GM19372 (cell line): ENCODE measurements around the gene ZNF750.

ENCODE experiments used
- ATAC-seq: cut with Tn5 transposase; IDR thresholded peaks from one replicate; pipeline ENCODE4 v1.9.1; 2021; ENCODE audit warnings: mild to moderate bottlenecking, low read depth, moderate library complexity; ENCODE audit not compliant: unreplicated experiment

Gene ZNF750

DNA sequence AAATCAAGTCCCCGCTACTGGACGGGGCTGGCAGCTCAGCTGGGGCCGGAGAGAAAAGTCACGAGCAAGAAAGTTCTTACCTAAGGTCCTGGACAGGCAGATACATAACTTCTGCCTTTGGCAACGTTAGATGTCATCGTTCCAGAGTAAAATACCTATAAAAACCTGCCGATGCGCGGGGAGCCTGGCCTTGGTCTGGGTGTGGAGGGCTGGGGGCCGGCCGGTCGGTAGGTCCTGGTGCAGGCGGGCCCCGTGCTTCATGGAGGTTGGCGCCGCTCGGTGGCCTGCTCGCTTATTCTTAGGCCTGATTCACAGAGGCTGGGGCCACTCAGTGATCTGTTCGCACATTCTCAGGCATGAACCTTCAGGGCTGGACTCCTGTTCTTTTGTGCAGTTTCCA, 33.7 kb upstream of the ZNF750 start:
- no peak for ATAC-seq

DNA sequence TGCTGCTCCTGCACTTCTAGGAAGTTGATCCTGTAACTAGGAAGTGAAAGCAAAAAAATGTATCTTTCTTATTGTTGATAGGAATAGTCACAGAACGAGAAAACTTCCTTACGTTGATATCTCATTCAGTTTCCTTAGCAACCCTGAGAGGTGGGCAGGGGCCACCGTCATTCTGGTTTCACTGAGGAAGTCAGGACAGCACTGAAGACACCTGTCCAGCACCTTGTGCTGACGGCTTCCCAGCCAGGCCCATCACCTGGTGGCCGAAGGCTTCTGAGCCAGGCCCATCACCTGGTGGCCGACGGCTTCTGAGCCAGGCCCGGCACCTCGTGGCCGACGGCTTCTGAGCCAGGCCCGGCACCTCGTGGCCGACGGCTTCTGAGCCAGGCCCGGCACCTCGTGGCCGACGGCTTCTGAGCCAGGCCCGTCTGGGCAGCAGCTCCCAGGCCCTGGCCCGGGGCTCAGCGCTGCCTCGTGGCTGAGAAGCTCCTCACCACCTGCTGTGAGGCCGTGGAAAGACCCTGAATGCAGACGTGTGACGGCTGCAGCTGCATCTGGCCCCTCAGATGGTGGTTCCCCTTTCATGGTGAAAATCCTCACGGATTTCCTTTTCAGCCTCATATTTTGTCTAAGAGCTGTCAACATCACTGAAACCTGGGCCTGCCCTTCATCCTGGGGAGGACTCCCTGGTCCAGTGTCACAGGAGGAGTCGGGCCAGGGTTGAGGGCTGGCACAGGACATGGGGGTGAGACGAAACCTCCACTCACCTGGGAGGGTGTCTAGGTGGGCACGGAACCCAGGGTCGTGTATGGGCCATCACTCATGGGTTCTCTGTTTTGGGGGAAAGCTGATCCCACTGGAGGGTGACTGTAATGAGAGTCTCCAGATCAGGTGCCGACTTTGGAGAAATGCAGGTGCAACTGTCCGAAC, 33.0 kb upstream of the ZNF750 start:
- ATAC-seq: no peak

DNA sequence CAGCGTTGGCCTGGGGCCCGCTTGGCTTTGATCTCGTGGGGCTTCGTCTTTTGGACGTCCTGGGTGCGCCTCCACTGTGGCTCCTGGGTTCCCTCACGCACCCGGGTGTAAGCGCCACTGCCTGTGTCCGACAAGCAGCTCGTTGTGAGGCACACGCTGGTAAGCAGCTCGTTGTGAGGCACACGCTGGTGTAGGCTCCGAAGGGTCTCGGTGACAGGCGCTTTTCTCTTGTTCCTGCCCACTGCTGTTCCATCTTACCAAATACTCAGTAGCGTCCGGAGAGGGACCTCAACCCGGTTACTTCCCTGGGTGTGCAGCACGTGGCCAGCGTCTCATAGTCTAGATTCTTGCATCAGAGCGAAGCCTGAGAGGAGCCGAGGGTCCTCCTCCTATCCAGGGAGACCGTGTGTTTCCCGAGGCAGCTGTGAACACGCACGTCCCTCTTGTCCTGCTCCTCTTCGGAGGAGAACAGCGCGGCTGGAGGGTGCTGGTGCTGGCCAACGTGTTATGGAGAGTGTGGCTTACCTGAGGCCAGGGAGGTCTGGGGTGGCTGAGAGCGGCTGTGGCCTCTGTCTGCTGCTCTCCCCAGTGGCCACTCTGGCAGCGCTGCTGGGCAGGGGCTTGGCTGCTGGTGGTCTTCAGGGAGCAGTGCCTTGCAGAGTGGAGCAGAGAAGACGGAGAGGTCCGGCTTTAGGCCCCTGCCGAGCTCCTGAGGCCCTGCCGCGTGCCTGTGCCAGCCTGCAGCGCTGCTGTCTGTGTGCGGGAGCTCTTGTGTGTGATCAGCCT, 32.1 kb upstream of the ZNF750 start:
- ATAC-seq: no peak

DNA sequence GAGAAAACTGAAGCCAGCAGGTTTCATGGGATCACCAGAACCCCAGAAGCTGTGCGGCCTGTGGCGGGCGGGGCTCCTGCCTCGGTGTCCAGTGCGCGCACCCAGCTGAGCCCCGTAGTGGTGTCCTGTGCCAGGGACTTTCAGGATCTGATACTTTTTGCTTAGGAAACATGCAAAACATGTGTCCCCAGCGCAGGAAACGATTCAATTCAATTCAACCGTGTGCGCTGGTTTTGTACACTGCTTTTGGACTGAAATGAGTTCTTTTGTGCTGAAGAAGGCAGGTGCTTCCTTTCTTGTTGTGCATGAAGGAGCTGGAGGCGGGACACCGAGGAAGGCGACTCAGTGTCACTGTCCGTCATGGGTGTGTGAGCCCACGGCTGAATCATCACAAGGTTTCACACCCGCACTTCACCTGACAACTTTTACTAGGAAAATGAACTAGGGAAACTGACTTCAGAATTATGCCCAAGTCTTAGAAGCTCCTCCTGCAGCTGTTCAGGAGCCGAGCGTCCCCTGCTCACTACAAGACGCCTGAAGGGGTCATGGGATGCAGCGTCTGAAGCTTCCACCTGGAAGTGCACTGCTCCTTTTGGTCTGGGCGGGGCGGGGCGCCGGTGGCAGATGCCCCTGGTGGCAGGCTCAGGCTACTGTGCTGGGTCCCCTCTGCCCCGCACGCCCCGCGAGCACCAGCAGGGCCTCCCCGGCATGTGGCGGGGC, 31.4 kb upstream of the ZNF750 start:
- ATAC-seq: no peak

DNA sequence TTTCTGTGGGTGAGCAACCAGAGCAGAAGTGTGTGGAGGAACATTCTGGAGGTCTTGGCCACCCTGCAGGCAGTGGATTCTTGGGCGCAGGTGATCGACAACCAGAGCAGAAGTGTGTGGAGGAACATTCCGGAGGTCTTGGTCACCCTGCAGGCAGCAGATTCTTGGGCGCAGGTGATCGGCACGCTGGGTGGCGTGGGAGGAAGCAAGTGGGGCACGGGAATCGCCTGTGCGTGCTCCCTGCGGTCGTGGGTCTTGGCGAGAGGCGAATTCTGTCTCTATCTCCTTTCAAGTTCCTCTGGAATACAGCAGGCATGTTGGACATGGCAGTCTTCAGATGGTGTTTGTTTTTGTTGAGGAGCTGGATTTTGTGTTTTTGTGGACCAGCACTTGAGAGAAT, 30.7 kb upstream of the ZNF750 start:
- no peak for ATAC-seq

DNA sequence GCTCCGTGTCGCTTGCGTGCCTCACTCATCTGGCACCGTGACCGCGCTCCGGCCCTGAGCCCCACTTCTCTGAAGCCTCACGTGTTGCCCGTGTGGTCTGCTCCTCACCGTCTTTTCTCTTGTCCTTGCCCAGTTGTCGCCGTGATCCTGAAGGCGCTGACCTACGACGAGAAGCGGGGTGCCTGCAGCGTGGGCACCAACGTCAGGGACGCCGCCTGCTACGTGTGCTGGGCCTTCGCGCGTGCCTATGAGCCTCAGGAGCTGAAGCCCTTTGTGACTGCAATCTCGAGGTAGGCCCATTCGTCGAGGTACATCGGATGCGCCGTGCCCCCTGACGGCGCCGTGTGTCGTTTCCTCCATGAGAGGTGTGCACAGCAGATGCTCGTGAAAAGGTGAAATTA, 30.3 kb upstream of the ZNF750 start:
- no peak for ATAC-seq

DNA sequence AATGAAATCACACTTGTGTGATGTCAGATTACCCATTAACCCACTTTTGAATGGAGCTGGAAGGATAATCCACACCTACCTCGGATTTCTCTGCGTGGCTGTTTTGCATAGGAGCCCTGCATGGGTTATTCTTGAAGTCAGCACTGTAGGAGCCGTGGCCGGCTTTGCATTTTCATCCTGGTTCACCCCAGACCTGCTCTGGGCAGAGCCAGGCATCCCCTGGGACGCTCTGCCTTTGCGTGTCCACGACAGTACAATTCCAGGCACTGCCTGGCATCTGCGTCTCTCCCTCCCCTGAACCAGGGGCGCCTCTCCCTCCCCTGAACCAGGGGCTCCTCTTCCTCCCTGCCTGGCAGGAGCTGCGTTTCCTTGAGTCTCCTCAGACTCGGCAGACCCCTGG, 29.7 kb upstream of the ZNF750 start:
- ATAC-seq: no peak

DNA sequence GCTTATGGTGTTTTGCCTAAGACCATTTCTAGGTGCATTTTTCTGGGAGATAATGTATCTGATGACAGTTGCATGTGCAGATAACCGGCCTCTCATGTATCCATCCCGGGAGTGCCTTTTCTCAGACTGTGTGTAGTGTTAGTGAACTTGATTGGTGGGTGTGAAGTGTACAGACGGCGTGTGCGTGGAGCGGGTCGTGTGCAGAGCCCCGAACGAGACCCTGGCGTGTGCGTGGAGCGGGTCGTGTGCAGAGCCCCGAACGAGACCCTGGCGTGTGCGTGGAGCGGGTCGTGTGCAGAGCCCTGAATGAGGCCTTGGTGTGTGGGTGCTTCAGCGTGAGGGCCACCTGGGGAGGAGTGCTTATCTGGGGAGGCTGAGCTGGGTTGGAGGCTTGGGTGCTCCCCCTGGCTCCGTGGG, 28.9 kb upstream of the ZNF750 start:
- ATAC-seq: no peak

DNA sequence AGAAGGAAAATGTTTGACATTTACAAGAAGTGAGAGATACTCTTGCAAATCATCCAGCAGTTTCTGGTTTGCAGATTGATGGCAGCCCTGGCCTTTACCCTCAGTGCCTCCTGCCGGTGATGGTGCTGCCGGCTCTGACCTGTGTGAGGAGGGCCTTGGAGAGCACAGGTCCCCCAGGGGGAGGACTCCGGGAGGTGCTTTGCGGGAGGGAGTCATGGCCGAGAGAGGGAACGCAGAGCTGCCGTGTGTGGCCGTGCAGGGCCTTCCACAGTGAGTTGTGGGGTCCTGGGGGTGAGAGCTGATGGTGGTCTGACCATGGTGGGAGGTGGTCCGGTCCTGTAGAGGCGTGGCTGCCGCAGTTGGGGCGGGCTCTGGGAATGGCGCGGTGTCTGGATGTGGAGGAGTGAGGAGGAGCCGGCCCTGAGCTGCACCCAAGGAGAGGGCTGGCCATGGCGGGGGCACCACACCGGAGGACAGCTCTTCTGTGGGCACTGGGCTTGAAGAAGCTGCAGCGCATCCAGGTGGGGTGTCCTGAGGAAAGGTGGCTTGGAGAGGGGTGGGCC, 28.0 kb upstream of the ZNF750 start:
- ATAC-seq: no peak

DNA sequence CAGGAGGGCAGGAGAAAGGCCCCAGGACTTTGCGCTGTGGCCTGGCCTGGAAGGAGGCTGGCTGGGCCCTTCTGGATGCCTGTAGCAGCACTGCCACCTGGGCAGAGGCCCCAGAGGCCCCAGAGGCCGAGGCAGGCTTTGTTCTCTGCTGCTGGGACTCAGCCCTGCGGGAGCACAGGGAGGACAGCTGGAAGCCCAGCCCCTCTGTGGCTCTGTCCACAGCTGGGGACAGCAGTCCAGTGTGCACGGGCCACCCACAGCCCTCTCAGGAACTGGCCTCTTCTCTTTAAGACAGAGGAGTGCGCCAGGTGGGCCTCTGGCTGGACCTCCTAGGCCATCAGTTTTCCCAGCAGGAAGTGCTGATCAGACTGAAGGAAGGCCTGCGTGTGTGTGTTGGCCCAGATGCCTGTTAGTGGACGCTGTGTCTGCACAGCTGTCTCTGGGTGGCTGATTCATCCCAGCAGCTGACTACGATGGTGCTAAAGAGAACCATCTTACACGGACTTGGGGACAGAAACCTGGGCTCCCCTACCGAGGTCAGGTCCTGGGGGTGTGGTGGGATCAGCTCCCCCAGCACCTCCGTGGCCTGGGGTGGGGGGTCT, 26.9 kb upstream of the ZNF750 start:
- no peak for ATAC-seq

DNA sequence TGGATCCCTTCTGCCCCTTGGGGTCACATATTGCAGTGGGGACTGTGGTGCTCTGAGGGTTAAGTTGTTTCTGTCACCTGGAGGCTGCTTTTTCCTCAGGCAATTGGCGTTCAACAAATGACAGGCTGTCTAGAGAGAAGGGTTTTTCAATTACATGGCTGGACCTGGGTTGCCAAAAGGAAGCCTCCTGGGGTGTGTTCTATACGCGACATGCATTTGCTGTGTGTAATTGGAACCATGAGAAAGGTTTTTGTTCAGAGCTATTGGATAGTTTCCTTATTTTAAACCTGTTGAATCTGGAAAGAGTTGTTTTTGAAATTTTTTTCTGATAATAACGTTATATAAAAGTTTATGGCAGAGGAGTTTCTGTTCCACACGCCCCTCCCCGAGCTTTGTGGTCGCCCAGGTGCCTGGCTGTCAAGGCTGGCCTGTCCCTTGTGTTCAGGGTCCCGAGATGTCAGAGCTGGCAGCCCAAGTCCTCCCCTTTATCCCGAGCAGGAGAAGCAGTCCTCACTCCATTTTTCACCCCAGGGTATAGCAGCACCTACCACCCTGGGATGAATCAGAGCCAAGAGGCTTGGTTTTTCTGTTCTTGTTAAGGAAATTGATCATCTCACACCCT, 26.1 kb upstream of the ZNF750 start:
- no peak for ATAC-seq

DNA sequence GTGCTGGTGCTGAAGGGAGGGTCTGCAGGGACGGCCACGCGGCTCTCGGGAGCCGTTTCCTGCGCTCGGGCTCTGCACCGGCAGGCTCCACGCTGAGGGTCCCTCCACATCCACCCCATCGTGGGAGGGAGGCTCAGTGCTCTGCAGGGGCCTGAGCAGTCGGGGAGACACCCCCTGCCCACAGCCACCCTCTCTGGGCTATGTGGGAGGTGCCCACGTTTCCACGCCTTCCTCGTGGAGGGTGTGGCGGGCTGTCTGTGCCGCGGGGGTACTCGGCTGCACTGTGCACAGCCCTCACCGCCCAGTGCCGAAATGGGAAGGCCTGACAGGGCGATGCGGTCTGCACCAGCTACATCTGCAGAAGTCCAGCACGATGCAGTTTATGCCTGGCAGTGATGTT, 25.5 kb upstream of the ZNF750 start:
- no peak for ATAC-seq

DNA sequence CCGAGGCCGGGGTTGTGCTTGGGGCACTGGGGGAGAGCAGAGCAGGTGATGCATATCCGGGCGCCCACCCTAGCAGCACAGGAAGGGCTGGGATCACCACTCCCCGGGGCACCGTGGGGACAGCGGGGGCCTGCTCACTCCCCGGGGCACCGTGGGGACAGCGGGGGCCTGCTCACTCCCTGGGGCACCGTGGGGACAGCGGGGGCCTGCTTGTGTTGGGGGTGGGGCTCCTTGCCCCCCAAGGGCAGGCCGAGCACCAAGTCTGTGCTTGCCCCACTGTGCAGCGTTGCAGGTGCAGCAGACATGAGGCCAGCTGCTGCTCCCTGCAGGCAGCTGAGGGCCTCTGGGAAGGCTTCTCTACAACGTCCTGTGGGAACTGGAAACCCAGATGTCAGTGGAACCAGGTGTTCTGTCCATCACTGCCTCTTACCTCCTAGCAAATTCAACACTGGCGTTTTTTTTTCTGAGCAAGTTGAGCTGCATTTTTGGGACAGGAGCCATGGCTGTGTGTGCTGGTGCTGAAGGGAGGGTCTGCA, 25.0 kb upstream of the ZNF750 start:
- no peak for ATAC-seq

DNA sequence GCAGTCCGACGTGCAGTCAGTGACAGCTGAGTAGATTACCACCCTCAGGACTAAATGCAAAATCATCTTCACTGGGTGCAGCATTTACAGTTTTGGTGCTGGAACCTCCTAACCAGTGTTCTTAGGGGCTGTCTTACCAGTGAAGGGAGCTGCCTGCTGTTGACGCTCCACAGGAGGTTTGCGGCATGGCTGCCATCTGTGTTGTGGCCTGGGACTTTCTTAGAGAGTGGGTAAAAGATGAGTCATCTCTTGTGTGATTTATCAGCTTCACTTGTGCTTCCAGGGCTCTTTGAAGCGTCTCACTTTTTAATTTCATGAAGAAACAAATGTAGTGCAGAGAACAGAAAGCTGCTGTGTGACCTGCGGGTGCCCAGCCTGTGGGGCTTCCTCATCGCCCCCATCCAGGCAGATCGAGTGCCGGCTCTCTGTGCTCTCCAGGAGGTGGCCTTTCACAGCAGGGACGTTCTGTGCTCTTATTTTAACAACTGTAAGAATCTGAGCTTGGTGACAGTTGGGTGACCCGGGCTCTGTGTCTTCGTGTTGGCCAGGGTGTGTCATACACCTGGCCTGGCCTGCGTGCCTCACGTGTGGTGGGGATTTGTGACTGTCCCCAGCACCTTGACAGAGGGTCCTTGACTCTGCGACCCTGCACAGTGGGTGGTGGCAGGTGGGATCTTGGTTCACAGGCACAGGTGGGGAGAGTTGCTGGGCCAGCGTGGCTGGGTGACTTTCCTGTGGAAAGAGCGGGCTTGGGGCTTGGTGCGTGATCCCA, 24.3 kb upstream of the ZNF750 start:
- ATAC-seq: peak; percentile 64

DNA sequence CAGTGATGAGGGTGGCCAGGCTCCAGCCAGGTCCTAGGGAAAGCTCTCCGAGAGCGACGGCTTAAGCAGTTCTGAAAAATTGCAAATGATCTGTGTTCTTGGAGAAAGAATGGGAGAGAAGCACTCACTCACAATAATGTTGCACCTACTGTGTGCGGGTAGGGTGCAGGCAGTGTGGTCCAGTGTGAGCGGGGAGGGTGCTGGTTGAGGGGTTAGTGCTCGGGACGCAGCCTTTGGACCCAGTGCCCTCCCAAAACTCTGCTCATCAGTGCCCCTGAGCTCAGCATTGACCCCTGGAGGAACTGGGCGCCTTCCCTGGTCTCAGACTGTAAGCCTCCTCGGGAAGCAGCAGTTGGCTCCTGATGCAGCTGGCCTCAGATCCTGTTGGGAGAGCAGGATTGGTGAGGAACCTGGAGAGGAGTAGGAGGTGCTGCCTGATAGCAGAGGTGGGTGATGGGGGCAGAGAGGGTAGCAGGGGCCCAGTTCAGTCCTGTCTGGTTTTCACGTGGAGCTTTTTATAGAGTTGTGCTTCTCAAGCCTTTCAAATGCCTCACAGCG, 23.6 kb upstream of the ZNF750 start:
- no peak for ATAC-seq

DNA sequence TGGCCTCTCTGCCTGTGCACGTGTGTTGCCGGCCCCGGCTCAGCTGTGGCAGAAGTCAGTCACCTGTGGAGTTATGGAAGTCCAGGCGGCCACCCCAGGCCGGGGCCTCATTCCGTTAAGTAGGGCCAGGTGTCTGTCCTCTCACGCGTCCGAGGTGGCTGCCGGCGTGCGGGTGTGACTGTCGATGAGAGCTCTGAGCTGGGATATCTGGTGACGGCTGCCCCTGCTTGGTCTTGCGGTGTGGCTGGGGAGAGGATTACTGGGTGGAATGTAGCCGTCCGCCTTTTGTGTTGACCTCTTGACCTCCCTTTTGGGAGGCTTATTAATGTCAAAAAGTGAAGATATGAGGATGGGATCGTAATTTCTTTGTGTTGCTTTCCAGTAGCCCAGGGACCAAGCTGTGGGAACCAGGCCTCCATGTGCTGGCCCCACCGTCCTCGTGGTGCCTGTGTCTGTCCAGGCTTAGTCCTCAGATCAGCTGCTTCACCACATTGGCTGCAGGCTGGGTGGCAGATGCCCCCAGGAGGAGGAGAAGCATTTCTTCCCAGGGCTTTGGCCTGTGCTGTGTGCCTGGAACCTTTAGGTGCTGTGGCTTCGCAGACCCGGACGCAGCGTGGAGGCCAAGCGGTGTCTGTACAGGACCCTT, 23.0 kb upstream of the ZNF750 start:
- no peak for ATAC-seq

DNA sequence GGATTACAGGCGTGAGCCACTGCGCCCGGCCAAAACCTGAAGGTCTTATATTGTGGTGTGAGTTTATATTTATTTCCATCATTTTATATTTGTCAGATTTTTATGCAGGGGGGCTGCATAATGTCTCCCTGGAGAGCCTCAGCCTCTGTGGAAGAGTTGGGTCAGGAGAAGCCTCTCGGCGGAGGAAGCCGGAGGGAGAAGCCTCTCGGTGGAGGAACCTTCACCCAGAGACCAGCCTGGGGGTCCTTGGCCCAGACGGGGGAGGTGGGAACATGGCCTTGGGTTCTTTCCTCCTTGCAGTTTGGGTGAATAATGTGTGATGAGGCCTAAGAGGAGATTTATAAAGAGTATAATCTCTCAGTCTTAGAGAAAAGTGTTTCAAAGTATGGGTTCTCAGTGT, 22.4 kb upstream of the ZNF750 start:
- ATAC-seq: no peak

DNA sequence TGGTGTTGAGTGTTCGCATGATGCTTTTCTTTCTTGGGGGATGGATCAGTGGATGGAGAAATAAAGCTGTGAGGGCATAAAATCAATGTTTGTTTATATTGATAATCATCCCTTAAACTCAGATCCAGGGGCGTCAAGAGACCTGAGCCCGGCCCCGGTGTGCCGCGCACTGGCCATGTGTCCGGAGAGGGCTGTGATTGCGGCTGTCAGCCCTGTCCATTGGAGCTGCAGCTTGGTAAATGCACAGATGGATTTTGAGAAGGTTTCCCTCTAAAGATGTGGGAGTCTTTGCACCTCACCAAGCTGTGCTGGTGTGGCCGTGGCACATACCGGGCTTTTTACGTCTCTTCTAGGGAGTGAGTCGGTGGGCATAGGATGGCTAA, 21.6 kb upstream of the ZNF750 start:
- ATAC-seq: no peak
